Measurements from ENCODE around the gene PNLIP.

The PNLIP gene

DNA sequence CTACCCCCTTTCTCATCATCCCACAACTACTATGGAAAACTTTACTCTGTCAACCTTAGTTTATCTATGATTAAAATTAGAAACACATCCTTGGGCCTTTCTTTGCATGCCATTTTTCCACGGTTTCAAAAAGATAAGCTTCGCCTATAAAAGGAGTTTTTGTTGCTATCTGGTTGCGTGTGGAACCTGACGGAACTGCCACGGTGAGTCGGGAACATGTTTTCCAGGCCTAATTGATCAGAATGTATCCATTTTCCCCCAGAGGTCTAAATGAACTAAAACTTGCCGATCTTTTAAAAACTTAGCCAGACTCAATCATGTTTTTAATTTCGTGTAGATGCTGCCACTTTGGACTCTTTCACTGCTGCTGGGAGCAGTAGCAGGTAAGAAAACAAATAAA lies at the start of gene PNLIP:
Gene PNLIP (plus strand): TSS at position 176 of the 400 bp plus-strand sequence. CDS start 162 bp downstream, at position 338.
- DNase-seq = no peak

DNA sequence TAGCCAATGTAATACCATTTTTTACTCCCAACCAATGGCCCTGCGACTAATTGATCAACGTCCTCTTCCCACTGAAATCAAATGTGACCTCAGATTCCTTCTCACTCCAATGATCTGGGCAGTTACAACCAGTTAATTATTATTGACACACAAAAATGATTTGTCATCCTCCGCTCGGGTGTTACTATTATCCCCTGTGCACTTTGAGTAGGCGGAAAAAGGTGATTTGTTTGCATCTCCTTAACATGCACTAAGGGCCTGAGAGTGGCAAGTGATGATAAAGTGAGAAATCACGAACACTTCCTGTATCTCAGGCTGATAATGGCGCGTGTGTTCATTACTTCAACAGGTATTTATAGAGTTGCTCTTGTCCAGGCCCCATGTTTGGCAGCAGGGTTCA lies 40.9 kb upstream of the PNLIP start:
- DNase-seq = no peak

DNA sequence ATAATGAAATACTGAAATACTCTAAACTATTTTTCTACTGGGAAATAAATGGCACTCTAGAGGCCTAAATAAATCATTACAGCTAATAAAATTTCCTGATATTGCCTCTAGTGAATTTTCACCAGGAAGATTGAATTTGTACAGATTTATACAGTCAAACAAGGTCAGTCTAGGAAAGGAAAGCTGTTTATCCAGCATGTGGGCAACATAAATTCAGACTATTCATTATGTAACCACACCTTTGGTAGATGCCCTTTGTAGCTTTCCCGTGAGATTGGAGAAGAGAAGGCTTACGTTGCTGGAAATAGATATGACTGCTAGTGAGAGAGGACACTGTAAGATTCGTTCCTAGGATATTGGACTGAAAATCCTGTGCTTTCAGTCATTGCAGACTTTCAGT lies 35.2 kb upstream of the PNLIP start:
- no peak for DNase-seq

DNA sequence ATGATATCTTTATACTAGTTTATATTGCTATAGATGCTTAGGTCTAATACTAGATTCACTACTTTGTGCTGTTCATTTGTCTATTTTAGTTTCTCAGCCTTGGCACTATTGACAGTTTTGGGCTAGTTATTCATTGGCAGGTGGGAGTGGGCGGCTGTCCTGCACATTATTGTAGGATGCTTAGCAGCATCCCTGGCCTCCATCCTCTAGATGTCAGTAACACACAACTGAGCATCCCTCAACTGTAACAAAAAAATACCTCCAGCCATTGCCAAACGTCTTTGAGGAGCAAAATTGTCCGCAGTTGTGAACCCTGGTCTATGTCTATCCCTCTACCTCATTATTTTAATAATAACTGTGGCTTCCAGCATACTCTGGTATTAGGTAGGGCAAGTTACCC lies 34.4 kb upstream of the PNLIP start:
- no peak for DNase-seq

DNA sequence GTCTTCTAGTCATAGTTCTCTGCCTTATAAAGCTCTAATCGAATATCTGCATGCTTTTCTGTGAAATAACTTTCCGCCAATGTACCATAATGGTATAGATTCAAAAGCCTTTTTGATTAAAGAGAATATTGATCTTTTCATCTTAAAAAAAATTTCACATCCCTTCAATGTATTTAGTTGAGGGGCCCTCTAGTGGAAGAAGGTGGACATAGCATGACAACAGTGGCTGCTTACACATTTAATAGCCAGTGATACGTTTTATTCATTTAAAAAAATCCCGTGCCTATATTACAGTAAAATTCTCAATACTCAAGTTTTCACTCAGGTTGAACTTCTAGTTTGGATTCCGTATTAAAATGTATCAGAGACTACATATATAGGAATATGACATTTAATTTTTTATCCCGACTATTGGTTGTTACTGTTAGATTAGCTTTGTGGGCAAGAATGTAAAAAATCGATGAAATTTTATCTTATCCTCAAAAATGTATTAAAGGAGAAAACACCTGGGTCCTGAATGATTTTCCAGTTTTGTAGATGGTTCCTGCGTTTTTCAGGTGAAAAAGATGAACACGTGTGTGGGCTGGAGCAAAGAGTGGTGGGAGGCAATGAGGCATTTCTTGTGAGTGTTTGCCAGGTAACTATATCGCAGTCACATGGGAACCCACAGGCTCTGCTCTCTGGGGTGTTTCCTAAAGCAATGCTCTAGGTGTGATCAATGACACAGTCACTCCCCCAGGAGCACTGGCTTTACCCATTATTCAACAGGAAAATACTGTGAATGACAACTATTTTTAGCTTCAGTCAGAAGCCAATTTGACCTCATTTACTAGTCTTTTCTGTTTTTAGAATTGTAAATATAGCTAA lies 24.1 kb upstream of the PNLIP start:
- no peak for DNase-seq

DNA sequence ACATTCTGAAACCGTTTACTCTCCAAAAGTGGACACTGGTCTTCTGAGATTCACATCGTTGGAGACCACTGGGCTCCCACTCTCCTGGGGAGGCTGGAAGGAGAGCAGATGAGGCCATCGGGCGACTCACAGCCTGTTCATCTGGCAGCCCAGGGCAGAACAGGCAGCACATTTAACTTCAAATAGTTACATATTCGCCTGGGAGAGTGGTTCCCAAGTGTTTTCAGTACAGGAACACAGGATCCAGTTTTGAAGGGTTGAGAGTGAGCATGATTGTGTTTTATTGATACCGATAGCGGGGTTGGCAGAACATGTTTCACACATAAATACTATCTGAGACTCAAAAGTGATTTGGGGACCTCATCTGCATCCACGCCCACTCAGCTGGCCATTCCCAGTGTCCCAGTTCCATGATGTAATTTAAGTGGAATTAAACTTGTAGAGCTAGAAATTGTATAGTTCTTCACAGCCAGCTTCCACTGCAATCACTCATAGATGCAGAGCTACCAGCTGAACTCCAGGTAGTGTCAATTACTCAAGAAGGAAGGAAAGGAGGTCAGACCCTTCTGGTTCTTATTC lies 22.8 kb upstream of the PNLIP start:
- DNase-seq = no peak

DNA sequence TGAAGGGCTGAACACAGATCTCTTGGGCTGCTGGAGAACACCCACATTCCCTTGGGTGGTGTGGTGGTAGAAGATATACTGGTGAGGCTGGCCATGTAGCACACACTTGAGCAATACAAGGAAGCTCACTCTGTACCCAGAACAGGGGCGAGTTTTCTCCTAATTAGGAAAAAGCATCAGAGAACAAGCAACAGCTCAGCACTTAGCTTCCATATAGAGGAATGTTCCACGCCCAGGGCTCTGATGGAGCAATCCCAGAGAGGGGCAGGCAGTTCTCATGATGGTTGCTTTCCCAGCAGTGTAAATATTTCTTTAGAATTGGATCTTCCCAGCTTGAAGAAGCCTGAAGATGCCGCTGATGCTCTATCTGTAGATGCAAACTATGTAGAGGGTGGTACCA lies 21.0 kb upstream of the PNLIP start:
- no peak for DNase-seq

DNA sequence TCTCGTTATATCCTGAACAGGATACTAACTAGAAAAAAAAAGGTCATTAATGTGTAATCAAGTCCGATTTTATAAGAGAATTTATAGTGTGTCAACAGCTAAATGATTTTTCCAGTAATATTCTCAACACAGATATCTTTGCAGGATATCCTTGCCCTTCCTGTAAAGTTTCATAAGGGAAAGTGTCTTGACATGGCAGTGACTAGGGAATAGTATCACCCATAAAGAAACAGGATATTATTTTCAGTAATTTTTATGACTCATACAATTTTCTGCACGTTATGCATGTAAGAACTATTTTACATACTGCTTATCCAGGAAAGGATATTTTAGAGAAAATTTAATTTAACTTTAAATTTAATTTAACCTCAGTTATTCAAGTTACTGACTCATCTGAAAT lies 19.5 kb upstream of the PNLIP start:
- no peak for DNase-seq

DNA sequence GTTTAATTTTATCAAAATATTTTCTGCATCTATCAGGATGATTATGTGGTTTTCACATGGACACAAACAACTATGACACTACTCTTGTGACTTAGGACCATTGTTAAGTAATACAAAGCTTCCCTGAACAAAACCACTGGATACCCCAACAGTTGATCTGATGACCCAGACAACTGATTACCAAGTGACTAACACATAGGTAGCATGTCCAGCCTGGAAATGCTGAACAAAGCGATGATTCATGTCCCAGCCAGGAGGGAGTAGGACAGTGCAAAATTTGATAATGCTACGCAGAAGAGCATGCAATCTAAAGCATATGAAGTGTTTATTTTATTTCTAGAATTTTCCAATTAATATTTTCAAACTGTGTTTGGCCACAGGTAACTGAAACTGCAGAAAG lies 8.9 kb upstream of the PNLIP start:
- DNase-seq = no peak

DNA sequence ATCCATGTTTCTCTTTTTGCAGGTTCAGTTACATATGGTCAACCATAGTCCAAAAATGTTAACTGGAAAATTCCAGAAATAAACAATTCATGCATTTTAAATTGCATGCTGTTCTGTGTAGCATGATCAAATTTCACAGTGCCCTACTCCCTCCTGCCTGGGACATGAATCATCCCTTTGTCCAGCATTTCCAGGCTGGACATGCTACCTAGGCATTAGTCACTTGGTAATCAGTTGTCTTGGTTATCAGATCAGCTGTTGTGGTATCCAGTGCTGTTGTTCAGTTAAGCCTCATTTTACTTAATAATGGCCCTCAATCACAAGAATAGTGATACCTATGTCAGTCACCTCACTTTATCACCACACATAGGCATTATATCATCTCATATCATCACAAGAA lies 7.3 kb upstream of the PNLIP start:
- DNase-seq = no peak

DNA sequence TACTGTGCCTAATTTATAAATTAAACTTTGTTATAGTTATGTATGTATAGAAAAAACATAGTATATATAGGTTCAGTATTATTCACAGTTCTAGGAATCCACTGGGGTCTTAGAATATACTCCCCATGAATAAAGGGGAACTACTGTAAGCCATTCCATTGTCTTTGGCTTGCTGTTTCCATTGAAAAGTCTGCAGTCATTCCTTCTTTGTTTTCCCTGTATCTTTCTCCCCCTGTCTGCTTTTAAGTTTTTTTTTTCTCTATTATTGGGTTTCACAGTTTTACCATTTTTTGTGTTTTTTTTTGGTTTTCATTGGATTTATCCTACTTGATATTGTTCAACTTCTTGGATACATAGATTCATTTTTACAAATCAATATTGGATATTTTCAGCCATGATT lies 6.7 kb upstream of the PNLIP start:
- DNase-seq = no peak

DNA sequence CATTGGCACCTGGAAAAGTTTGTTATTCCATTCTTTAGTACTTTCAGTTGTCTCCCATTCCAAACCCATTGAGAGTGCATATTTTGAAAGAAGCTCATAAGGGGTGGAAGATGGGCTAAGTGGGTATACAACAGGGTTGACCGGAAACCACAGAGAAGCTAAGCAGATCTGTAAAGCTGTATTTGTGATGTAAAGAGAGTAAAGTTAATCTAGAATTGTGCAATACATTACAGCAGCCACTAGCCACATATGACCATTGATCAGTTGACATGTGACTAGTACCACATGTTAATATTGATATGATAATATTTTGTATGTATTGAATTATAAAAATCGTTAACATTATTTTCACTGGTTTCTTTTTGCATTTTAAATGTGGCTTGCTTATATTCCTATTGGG lies 4.9 kb upstream of the PNLIP start:
- DNase-seq = no peak

DNA sequence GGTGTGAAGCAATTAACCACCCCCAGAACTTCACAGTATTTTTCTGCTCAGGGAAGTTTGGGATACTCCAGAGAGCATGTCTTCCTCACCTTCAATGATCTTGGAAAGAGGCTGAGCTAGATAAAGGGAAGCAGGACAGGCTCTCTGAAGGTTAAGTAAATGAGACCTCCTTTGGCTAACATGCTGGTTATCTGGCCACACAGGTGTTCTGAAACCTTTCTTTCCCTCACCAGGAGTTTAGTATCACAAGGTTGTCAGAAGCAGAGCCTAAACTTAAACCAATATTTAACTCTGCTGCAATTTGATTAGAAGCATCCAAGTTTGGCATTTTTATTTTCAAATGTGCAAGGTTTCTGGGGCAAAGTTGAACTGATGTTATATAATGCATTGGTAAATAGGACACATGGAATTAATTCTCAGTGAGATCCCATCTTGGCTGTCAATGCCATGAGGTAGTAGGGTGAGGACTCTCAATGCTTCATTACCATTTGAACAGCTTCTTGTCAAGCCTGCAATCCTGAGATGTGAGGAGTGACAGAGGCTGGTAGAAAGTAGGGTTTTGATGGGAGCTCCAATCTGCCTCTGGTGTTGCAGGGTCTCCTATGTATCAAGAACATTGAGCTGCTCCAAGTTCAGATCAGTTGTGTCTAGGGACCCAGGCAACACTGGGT lies 3.6 kb upstream of the PNLIP start:
- no peak for DNase-seq

DNA sequence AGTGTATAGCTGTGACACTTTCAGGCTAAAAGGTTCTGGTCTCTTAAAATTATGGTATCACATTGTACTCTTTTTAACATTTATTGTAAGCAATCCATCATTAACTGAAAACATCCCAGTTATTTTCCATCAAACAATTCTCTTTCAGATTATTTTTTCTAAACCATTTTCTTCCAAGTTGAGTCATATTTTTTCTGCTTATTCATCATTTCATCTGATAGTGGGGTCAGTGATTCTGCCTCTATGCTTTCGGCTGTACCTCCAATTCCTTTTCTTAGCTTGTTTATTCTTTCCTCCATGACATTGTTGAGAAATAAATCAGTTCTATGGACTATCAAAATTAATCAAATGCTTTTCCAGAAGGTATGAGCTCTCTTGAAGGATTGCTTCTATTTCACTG lies 609 bp upstream of the PNLIP start:
- no peak for DNase-seq

DNA sequence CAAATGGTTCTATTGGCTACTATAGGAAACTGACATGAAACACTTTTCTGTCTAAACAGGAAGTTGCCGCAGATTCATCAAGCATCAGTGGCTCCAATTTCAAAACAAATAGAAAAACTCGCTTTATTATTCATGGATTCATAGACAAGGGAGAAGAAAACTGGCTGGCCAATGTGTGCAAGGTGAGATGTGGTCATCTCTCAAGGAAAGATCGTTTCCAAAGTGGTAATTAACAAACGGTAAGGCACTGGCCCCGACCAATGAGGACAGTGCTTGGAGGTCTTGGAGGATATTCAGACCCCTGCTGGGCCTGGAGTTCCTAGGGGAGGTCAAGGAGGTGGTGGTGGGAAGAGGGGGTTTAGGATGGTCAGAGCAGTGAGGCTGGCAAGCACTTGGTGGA lies 2.6 kb downstream of the PNLIP start:
- no peak for DNase-seq

DNA sequence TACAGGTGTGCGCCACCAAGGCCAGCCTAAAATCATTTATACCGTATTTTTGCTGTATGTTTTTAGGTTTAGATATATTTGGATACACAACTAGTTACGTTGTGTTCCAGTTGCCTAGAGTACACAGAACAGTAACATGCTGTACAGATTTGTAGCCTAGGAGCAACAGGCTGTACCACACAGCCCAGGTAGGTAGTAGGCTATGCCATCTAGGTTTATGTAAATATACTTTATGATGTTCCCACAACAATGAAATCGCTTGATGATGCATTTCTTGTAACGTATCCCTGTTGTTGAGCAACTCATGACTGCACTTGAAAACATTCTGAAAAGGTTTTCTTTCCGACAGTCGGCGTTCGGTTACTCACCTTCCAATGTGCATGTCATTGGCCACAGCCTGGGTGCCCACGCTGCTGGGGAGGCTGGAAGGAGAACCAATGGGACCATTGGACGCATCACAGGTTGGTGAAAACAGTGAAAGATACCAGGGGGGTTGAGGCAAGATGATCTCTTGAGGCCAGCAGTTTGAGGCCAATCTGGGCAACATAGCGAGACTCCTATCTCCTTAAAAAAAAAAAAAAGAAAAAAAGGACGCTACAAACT lies 7.7 kb downstream of the PNLIP start:
- DNase-seq = no peak

DNA sequence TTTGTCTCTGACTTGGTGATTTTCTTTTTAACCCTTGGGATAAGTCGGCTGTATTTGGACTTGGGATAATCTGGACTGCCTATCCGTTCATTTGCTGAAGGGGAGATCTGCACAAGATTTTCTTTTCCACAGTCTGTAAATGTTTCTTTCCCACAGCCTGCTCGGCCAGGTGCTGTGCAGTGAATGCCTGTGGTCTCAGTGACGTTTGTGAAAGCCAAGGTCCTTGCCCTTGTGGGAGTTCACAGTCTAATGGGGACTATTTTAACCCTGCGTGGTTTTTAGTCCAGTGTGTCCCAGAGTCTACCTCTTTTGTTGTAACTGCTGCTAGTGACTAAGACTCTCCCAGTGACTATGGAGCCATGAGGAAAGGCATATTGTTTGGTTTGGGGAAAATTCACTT lies 8.9 kb downstream of the PNLIP start:
- no peak for DNase-seq

DNA sequence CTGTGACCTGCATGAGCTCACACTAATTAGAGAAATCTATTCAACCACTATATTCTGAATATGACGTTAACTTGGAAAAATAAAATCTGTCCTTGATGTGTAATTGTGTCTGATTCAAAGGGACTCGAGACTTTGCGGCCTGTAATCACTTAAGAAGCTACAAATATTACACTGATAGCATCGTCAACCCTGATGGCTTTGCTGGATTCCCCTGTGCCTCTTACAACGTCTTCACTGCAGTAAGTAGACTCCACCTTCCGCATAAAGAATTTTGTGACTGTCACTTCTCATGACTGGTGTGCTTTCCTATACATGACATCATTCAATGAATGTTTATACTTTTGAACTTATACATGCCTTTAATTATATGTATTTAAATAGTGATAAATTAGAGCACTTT lies 10.1 kb downstream of the PNLIP start:
- DNase-seq = no peak

DNA sequence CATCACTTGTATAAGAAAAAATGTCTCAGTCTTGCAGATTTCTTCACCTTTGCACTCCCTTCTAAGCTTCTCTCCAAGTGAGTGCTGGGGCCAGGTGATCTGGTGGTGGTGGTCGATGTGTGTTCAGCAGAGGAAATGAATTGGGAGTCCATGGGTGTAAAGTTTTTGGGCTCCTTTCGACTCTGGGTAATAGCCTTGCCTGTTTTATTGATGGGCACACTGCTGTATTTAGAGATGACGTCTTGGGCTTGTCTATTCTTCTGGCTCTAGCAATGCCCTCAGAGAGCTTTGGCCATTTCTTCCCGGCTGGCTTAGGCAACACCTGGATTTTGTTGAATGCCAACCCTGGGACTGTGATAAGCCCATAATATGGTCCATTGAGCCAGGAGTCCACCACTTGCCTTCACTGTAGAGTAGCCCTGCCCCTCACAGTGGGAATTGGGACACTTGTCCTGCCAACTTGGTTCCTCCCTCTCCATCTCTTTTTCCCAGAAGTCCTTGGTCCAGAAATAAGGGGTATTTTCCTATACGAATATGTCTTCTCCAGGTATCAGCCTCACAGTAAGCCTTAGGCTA lies 11.7 kb downstream of the PNLIP start:
- DNase-seq = no peak

DNA sequence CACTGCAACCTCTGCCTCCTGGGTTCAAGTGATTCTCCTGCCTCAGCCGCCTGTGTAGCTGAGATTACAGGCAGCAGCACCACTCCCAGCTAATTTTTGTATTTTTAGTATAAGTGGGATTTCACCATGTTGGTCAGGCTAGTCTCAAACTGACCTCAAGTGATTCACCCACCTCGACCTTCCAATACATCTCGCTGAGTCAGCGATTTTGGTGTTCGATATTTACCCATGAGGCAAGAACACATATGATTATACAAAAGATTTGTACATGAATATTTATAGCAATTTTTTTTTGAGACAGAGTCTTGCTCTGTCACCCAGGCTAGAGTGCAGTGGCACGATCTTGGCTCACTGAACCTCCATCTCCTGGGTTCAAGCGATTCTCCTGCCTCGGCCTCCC lies 19.8 kb downstream of the PNLIP start:
- DNase-seq = no peak

DNA sequence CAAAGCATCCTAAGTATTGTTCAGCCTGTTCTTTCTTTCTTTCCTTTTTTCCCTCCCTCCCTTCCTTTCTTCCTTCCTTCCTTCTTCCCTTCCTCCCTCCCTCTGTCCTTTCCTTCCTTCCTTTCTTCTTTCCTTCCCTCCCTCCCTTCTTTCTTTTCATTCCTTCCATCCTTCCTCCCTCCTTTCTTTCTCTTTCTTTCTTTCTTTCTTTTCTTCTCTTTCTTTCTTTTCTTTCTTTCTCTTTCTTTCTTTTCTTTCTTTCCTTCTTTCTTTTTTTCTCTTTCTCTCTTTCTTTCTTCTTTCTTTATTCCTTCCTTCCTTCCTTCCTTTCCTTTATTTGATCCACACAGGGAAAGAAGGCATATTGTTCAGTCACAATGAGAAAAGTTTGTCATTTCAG lies 21.2 kb downstream of the PNLIP start:
- DNase-seq = no peak

DNA sequence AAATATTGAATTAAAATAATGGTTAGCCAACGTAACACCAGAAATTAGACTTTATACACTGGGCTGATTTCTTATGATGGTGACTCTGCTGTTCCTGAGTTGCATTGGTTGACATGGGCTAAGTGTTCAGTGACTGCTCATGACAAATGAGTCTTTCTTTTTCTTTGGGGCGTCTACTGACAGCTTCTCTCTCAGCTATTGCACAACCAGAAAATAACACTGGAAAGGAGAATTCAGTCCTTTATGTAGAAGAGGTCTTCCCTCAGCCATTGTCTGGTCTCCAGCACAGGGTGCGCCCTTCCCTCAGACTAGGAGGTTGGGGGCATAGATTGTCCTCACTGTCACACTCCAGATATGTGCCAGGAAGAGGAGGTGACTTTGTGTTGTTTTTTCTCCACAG lies 21.6 kb downstream of the PNLIP start:
- DNase-seq = no peak

DNA sequence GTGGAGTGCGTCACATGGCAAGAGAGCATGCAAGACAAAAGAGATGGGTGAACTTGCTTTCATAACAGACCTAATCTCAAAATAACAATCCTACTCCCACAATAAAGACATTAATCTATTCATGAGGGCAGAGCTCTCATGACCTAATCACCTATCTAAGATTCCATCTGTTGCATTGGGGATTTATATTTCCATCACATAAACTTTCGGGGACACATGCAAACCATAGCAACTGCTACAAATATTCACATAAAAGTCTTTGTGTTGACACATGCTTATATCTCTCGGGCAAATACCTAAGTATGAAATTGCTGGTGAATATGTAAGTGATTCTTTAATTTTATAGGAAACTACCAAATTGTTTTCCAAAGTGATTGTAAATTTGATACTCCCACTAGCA lies 29.1 kb downstream of the PNLIP start:
- no peak for DNase-seq

Measured in NCI-H1092 treated with DMSO at 0.1 percent for 48 hours (cell line).